GM15510 (cell line): ENCODE data around the gene PAX5.
A peak's percentile ranks its signal among the peaks of the same experiment; 100 is the strongest.

ENCODE experiments used
- POLR2A ChIP-seq: IDR thresholded peaks from 3 replicates; pipeline ENCODE4 v1.6.1; 2011; ENCODE audit warnings: borderline replicate concordance; ENCODE audit not compliant: insufficient read length; ENCODE audit errors: extremely low read depth

Gene PAX5

GRCh38 chr9:37029776-37030610 is 4.1 kb downstream of the PAX5 start:
- TF ChIP-seq POLR2A, result peak; percentile 51

GRCh38 chr9:37029304-37029775 is 4.7 kb downstream of the PAX5 start:
- peak; percentile 38 for TF ChIP-seq POLR2A

GRCh38 chr9:37028420-37029031 is 5.5 kb downstream of the PAX5 start:
- peak; percentile 25 for TF ChIP-seq POLR2A

GRCh38 chr9:37027582-37028419 is 6.3 kb downstream of the PAX5 start:
- peak; percentile 75 for TF ChIP-seq POLR2A

GRCh38 chr9:37026931-37027581 is 7.0 kb downstream of the PAX5 start:
- TF ChIP-seq POLR2A, result no peak

GRCh38 chr9:37026113-37026930 is 7.7 kb downstream of the PAX5 start:
- peak; percentile 25 for TF ChIP-seq POLR2A

- no peak for TF ChIP-seq POLR2A
These were observed 8.3 kb downstream of the PAX5 start for GRCh38 chr9:37025823-37026112.

GRCh38 chr9:37025071-37025822 is 8.8 kb downstream of the PAX5 start:
- TF ChIP-seq POLR2A, result peak; percentile 38

GRCh38 chr9:37017546-37017945 is 16.5 kb downstream of the PAX5 start:
- TF ChIP-seq POLR2A, result no peak

- TF ChIP-seq POLR2A, result no peak
These were observed 22.5 kb downstream of the PAX5 start for GRCh38 chr9:37011530-37011929.

GRCh38 chr9:37010976-37011375 is 23.1 kb downstream of the PAX5 start:
- no peak for TF ChIP-seq POLR2A

- no peak for TF ChIP-seq POLR2A
These were observed 23.9 kb downstream of the PAX5 start for GRCh38 chr9:37010180-37010579.

GRCh38 chr9:37007295-37007694 is 26.8 kb downstream of the PAX5 start:
- TF ChIP-seq POLR2A, result no peak
